CD4-positive, alpha-beta T cell treated with Interleukin-12 subunit alpha and Interleukin-12 subunit beta, for 1 hour (primary cell): ENCODE results near the gene URB1.
"Not testable (repeated sequence)": the region's sequence is repeated elsewhere in the genome, so short reads cannot be mapped to it uniquely, and the experiment has no call there.

Experiments used
- DNase-seq: peaks from one replicate; pipeline ENCODE4 v3.0.0-alpha.2; 2020

The URB1 gene

GRCh38 chr21:32281531-32281930 lies 111.3 kb downstream of the URB1 start:
- no peak for DNase-seq

GRCh38 chr21:32279377-32279680 lies 113.5 kb downstream of the URB1 start:
- no peak for DNase-seq

- peak; percentile 97 for DNase-seq
These were observed 114.1 kb downstream of the URB1 start, which contains the start of gene MIS18A for GRCh38 chr21:32278518-32279376. Gene MIS18A, minus strand, starts transcription at chr21:32279049. Its CDS starts 35 bp downstream, at chr21:32279014.

GRCh38 chr21:32278103-32278502 lies 114.7 kb downstream of the URB1 start:
- DNase-seq = no peak

- no peak for DNase-seq
These were observed 116.1 kb downstream of the URB1 start for GRCh38 chr21:32276671-32277070.

GRCh38 chr21:32270748-32271147 lies 122.1 kb downstream of the URB1 start:
- no peak for DNase-seq

- DNase-seq = not testable (repeated sequence)
These were observed 127.5 kb downstream of the URB1 start for GRCh38 chr21:32265321-32265720.

- no peak for DNase-seq
These were observed 130.9 kb downstream of the URB1 start for GRCh38 chr21:32261929-32262328.
